ENCODE measurements around the gene PRKAG3.
"Not testable (repeated sequence)": the region's sequence is repeated elsewhere in the genome, so short reads cannot be mapped to it uniquely, and the experiment has no call there.

The PRKAG3 gene

DNA sequence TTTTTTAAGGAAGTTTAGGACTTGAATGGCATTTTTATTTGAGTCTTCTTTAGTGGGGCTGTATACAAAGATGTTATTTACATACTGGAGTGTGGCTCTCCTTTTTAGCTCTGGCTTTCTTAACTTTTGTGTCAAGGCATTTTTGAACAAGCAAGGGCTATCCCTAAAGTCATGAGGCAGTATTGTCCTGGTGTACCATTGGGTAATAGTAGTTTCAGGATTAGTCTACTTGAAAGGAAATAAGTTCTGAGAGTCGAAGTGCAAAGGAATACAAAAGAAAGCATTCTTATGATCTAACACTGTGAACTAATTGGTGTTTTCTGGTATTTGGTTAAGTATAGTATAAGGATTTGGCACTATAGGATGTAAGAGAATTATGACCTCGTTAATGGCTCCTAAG lies 51.6 kb downstream of the PRKAG3 start:
- TF ChIP-seq, protein P1, sequence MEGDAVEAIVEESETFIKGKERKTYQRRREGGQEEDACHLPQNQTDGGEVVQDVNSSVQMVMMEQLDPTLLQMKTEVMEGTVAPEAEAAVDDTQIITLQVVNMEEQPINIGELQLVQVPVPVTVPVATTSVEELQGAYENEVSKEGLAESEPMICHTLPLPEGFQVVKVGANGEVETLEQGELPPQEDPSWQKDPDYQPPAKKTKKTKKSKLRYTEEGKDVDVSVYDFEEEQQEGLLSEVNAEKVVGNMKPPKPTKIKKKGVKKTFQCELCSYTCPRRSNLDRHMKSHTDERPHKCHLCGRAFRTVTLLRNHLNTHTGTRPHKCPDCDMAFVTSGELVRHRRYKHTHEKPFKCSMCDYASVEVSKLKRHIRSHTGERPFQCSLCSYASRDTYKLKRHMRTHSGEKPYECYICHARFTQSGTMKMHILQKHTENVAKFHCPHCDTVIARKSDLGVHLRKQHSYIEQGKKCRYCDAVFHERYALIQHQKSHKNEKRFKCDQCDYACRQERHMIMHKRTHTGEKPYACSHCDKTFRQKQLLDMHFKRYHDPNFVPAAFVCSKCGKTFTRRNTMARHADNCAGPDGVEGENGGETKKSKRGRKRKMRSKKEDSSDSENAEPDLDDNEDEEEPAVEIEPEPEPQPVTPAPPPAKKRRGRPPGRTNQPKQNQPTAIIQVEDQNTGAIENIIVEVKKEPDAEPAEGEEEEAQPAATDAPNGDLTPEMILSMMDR (IDR thresholded peaks at IDR 0.05; ENCODE audit: control insufficient read depth, extremely low read depth, insufficient read depth): no peak
- no peak overlapping the region for H3K4me3 ChIP-seq (ENCODE audit: low read depth, low read length)
- DNase-seq (ENCODE audit: low read depth): no peak

DNA sequence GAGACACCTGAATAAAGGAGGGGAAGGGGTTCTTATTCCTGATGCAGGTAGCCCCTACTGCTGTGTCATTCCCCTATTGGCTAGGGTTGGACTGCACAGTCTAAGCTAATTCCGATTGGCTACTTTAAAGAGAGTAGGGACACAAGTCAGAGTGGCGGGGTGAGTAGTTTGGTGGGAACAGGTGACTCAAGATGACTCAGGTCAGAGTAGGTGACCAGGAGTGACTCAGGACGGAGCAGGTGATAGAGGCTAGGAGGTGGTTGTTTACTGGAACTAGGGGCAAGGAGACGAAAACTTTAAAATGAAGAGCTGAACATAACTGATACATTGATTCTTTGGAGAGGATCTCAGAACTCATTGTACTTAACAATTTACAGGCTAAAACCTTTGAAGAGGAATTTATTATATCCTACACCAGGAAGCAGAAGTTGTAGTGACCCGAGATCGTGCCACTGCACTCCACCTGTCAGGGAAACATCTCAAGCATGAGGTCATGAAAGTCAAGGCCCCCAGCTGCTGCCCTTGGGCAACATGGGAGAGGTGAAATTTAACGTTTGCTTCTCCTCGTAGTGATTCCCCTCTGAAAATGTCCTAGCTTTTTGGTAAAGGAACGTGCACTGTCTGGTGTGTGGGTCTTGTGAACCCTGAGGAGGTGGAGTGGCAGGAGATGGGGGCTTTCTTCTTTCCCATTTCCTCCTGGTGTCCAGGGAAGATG lies 54.2 kb downstream of the PRKAG3 start:
- no peak overlapping the region for H3K4me3 ChIP-seq (ENCODE audit: low read depth, low read length)
- DNase-seq (ENCODE audit: low read depth): no peak
- TF ChIP-seq, protein P1 (IDR thresholded peaks at IDR 0.05; ENCODE audit: control insufficient read depth, extremely low read depth, insufficient read depth): no peak

DNA sequence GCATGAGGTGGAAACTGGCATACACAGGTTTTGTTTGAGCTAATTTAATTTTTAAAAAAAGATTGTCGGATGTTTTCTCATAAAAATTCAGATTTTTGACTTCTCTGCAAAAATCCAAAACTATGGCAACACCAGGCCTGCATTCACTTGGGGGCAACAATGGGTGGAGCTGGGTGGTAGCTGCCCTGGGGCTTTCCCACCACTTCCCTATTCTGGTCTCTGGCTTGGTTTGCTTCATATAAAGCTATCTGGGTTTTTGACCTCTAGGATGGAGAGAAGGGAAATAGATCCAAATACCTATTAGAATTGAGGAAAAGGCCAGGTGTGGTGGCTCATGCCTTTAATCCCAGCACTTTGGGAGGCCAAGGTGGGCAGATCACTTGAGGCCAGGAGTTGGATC lies 55.1 kb downstream of the PRKAG3 start:
- H3K4me3 ChIP-seq (ENCODE audit: low read depth, low read length): no peak overlapping the region
- TF ChIP-seq, protein P1 (IDR thresholded peaks at IDR 0.05; ENCODE audit: control insufficient read depth, extremely low read depth, insufficient read depth): no peak
- no peak for DNase-seq (ENCODE audit: low read depth)

DNA sequence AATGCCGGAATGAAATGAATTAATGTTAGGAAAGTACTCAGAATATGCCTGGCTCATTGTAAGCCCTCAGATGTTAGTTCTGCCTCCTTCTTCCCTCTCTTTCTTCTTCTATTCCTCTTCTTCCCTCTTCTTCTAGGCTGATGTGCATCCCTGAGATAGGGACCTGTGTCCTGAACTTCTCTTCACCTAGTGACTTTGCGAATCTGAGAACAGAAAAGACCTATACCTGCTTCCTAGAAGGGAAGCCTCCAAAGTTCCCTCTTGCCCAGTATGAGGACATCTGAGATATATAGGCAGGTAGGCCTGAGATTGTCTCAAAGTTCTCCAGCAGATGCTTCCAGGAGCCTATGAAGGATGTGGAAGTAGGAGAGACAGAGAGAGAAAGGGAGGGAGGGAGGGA lies 57.7 kb downstream of the PRKAG3 start:
- TF ChIP-seq, protein P1 (IDR thresholded peaks at IDR 0.05; ENCODE audit: control insufficient read depth, extremely low read depth, insufficient read depth): no peak
- no peak overlapping the region for H3K4me3 ChIP-seq (ENCODE audit: low read depth, low read length)
- no peak for DNase-seq (ENCODE audit: low read depth)

DNA sequence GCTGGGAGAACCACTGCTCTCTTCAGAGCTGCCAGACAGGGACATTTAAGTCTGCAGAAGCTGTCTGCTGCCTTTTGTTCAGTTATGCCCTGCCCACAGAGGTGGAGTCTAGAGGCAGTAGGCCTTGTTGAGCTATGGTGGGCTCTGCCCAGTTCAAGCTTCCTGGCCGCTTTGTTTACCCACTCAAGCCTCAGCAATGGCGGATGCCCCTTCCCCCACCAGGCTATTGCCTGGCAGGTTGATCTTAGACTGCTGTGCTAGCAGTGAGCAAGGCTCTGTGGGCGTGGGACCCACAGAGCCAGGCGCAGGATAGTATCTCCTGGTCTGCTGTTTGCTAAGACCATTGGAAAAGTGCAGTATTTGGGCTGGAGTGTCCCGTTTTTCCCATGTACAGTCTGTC lies 58.8 kb downstream of the PRKAG3 start:
- not testable (repeated sequence) for H3K4me3 ChIP-seq (ENCODE audit: low read depth, low read length); DNase-seq (ENCODE audit: low read depth)
